GM12878 (cell line): ENCODE measurements around the gene NAV1. TPM values are rescaled to one million over a fixed set of nuclear protein-coding genes. Genes with fewer than 3 reads are reported as not detected.

Experiments used
- ATAC-seq: fragments of 200-7000 bp; cut with Tn5 transposase; 3 replicates; pipeline ENCODE4 v1.9.1; 2020; ENCODE audit warnings: mild to moderate bottlenecking, moderate library complexity
- BruUV-seq: library from RNA; stranded (reverse); fragments of 400-500 nt; replicated peaks from 2 replicates; lab custom pipeline; 2021; lab: Mats Ljungman, UMichigan
- CTCF ChIA-PET: fragments of 300-600 bp; sonication (Branson Sonifier 250); formaldehyde crosslinking; extraction: SDS; loops from one replicate; lab custom pipeline; 2021; ENCODE audit warnings: inconsistent platforms; lab: Yijun Ruan, JAX
- POLR2A ChIA-PET: fragments of 350-600 bp; formaldehyde crosslinking; extraction: SDS; loops from one replicate; lab custom pipeline; 2021; ENCODE audit warnings: inconsistent platforms; lab: Charles Lee
- RAD21 ChIA-PET: fragments of 300-600 bp; sonication (Branson Sonifier 250); formaldehyde crosslinking; loops from one replicate; lab custom pipeline; 2023; ENCODE audit warnings: antibody characterized with exemption; ENCODE audit not compliant: unreplicated experiment; lab: Charles Lee
- SMC1A ChIA-PET: fragments of 300-600 bp; sonication (Branson Sonifier 250); formaldehyde crosslinking; loops from one replicate; lab custom pipeline; 2023; ENCODE audit not compliant: unreplicated experiment, uncharacterized antibody; lab: Charles Lee
- DNase-seq: peaks from one replicate; pipeline ENCODE4 v3.0.0-alpha.2; 2011; ENCODE audit warnings: low read depth, low spot score
- FAIRE-seq: peaks from 3 replicates; lab custom pipeline; 2011; peaks lifted over from hg19 to GRCh38; lab: Jason Lieb, UNC
- H2AFZ ChIP-seq: 2 replicates; pipeline ENCODE4 v1.6.0; 2011; ENCODE audit warnings: low read depth, low read length, control low read depth; ENCODE audit not compliant: control insufficient read depth
- H3K27ac ChIP-seq: 2 replicates; pipeline ENCODE4 v1.5.1; 2011; ENCODE audit warnings: control low read depth; ENCODE audit not compliant: control insufficient read depth, insufficient read depth
- H3K27me3 ChIP-seq, 2 experiments: replicated peaks in 1 of 2; 2 replicates each; pipeline versions ENCODE4 v1.6.0 to v1.6.1; 2011; ENCODE audit warnings: low read length in 1 of 2; ENCODE audit not compliant: control insufficient read depth in 2 of 2, insufficient read depth in 2 of 2
- H3K36me3 ChIP-seq, 2 experiments: 2 replicates each; pipeline ENCODE4 v1.5.1; 2011; ENCODE audit warnings: low read length in 1 of 2; ENCODE audit not compliant: control insufficient read depth in 2 of 2, insufficient read depth in 2 of 2
- H3K4me1 ChIP-seq: 2 replicates; pipeline ENCODE4 v1.6.1; 2011; ENCODE audit warnings: mild to moderate bottlenecking, low read length, moderate library complexity, mixed read lengths; ENCODE audit not compliant: control insufficient read depth, insufficient read depth
- H3K4me2 ChIP-seq: 2 replicates; pipeline ENCODE4 v1.6.0; 2011; ENCODE audit warnings: control low read depth; ENCODE audit not compliant: control insufficient read depth, insufficient read depth
- H3K4me3 ChIP-seq: fragments of 200-600 bp; sonication (generic); 2 replicates; pipeline ENCODE4 v1.5.1; 2016
- H3K79me2 ChIP-seq: 2 replicates; pipeline ENCODE4 v1.6.0; 2011; ENCODE audit warnings: low read length; ENCODE audit not compliant: control insufficient read depth, insufficient read depth
- H3K9ac ChIP-seq: 2 replicates; pipeline ENCODE4 v1.8.0; 2011; ENCODE audit warnings: low read length, control low read depth, mixed read lengths; ENCODE audit not compliant: control insufficient read depth, insufficient read depth
- H3K9me3 ChIP-seq: replicated peaks from 3 replicates; pipeline ENCODE4 v1.5.1; 2011; ENCODE audit warnings: mild to moderate bottlenecking, low read length; ENCODE audit not compliant: control insufficient read depth, insufficient read depth
- H4K20me1 ChIP-seq: 2 replicates; pipeline ENCODE4 v1.6.0; 2011; ENCODE audit not compliant: control insufficient read depth, insufficient read depth
- CREB1 ChIP-seq: IDR thresholded peaks from 2 replicates; pipeline ENCODE4 v1.6.1; 2012; ENCODE audit warnings: low read depth, mild to moderate bottlenecking, inconsistent platforms
- EP300 ChIP-seq, 2 experiments: fragments of 150-350 bp in 1 of 2; IDR thresholded peaks; 2 replicates each; pipeline ENCODE4 v1.6.1; 2011 to 2012; ENCODE audit warnings: low read depth in 2 of 2, low read length in 2 of 2, borderline replicate concordance in 1 of 2, improper control_type of control experiment in 1 of 2, inconsistent platforms in 1 of 2; ENCODE audit not compliant: control insufficient read depth in 1 of 2
- ESRRA ChIP-seq: IDR thresholded peaks from 2 replicates; pipeline ENCODE4 v1.6.1; 2012; ENCODE audit warnings: mild to moderate bottlenecking, low read length, improper control_type of control experiment
- EZH2 ChIP-seq: IDR thresholded peaks from 2 replicates; pipeline ENCODE4 v1.6.1; 2012; ENCODE audit warnings: low read depth, mild to moderate bottlenecking, control low read depth, inconsistent platforms, low read length, borderline replicate concordance; ENCODE audit not compliant: control insufficient read depth
- HDAC2 ChIP-seq: fragments of 200-600 bp; sonication (generic); IDR thresholded peaks from 2 replicates; pipeline ENCODE4 v1.6.1; 2017
- MYB ChIP-seq: fragments of 150-350 bp; IDR thresholded peaks from 2 replicates; pipeline ENCODE4 v1.6.1; 2014; ENCODE audit warnings: mild to moderate bottlenecking, low read depth, low read length, borderline replicate concordance
- MYC ChIP-seq: IDR thresholded peaks from 2 replicates; pipeline ENCODE4 v1.6.1; 2011; ENCODE audit warnings: mild to moderate bottlenecking, low read length, moderate library complexity, inconsistent platforms; ENCODE audit not compliant: insufficient read depth, insufficient replicate concordance, insufficient read length, severe bottlenecking
- NFXL1 ChIP-seq: fragments of 450-650 bp; IDR thresholded peaks from 2 replicates; pipeline ENCODE4 v1.6.1; 2017; ENCODE audit warnings: antibody characterized with exemption, mild to moderate bottlenecking, borderline replicate concordance
- NFYA ChIP-seq: IDR thresholded peaks from 2 replicates; pipeline ENCODE4 v1.6.1; 2011; ENCODE audit warnings: low read depth, mild to moderate bottlenecking, low read length, improper control_type of control experiment, borderline replicate concordance
- RCOR1 ChIP-seq: conservative IDR thresholded peaks from 2 replicates; pipeline ENCODE4 v1.6.1; 2012; ENCODE audit warnings: low read depth, low read length, improper control_type of control experiment
- RFX5 ChIP-seq: IDR thresholded peaks from 2 replicates; pipeline ENCODE4 v1.6.1; 2011; ENCODE audit warnings: low read depth, low read length, improper control_type of control experiment
- SMC3 ChIP-seq: IDR thresholded peaks from 2 replicates; pipeline ENCODE4 v1.6.1; 2011; ENCODE audit warnings: low read length, improper control_type of control experiment, borderline replicate concordance
- WGBS: methylation state at CpG from one replicate; pipeline ENCODE4 v1.1.6; 2016; ENCODE audit warnings: low lambda C conversion rate; ENCODE audit not compliant: insufficient replicate concordance, insufficient coverage; ENCODE audit errors: missing lambda C conversion rate; 5-methylcytosine and 5-hydroxymethylcytosine counted together
- in situ Hi-C: fragments of 300-500 bp; cut with MboI; formaldehyde crosslinking; loops from 9 replicates; pipeline ENCODE4 v1.14.3; 2018; ENCODE audit warnings: mixed read lengths
- intact Hi-C: fragments of 100-400 bp; cut with micrococcal nuclease; formaldehyde crosslinking; loops from one replicate; pipeline ENCODE4 v1.14.2; 2022; ENCODE audit not compliant: unreplicated experiment
- polyA plus RNA-seq, 11 experiments: library from polyadenylated mRNA; depleted of rRNA in 4 of 11; unstranded in 6 of 11; stranded (reverse) in 5 of 11; fragments of >200 nt; fragmentation: Nextera tagmentation in 4 of 11; fragmentation: Illumina TruSeq in 1 of 11; extraction: Ambion mirVana in 4 of 11; extraction: Trizol in 1 of 11; gene quantifications; 1 replicate in 1 of 11; 2 replicates in 10 of 11; pipeline versions ENCODE4 v1.2.1 to v1.2.3, GENCODE V29; 2011 to 2016; ENCODE audit warnings: inconsistent platforms in 2 of 11, missing spikeins in 2 of 11, low read depth in 1 of 11
- total RNA-seq, 4 experiments: library from RNA; depleted of rRNA in 3 of 4; stranded (reverse); fragments of >200 nt in 3 of 4; fragmentation: Illumina TruSeq in 1 of 4; extraction: Trizol in 1 of 4; gene quantifications; 2 replicates each; pipeline versions ENCODE4 v1.2.1 to v1.2.3, GENCODE V29; 2013 to 2021
- TF ChIP-seq, protein P1 (sequence below): IDR thresholded peaks from 2 replicates; pipeline ENCODE4 v1.6.1; 2012; ENCODE audit warnings: low read depth, low read length, improper control_type of control experiment

The NAV1 gene
- total and polyA plus RNA-seq, 10 of the 15 experiments (the other 5 are each of a cell fraction or from before 2014, with no cell fraction given) = 0.04 to 1.3 (median 0.36) TPM

DNA sequence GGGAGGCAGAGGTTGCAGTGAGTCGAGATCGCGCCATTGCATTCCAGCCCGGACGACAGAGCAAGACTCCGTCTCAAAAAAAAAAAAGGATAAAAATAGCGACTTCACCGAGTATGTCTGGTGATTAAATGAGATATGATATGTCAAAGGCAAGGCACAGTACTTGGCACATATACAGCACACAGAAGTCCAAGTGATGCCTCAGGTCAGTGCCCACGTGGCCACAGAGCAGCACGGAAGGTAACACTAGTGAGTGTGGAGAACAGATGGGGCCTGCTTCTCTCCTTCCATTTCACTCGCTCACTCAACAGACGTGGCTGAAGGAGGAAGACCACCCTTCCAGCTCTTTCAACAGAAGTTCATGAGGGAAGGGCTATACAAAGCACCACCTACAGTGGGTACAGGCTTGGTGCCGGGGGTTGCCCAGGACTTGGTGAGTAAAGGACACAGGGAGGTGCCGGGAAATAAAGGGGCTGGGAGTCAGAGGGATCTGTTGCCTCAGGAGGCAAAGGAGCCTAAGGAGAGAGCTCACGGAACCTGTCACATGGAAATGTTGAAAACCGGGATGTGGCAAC lies 40.9 kb upstream of the NAV1 start:
- Histone ChIP-seq H3K9ac (no peak overlapping the region), H3K4me2 (no peak overlapping the region), H2AFZ (no peak overlapping the region), H3K79me2 (peaks cover 2% of the 10 kb centered on the region), H3K36me3 (peaks cover 11 to 16% of the 10 kb centered on the region in 2 experiments; a peak in 3 of 4 replicates), H4K20me1 (no peaks in the 10 kb centered on the region), H3K4me3 (no peak overlapping the region), H3K4me1 (no peaks in the 10 kb centered on the region), H3K27me3 (no peaks in the 10 kb centered on the region), H3K9me3 (no peaks in the 10 kb centered on the region; the same call in 2 of the 3 replicates), H3K27ac (no peak overlapping the region)
- BruUV-seq = no TSS peak
- no peak for TF ChIP-seq RFX5
- no peak for TF ChIP-seq SMC3
- TF ChIP-seq HDAC2 = no peak
- no peak for TF ChIP-seq MYB
- TF ChIP-seq ESRRA = no peak
- FAIRE-seq (no peak), DNase-seq (no peak), ATAC-seq (no peak)
- in situ Hi-C loops = no loop called here
- RAD21 ChIA-PET = interaction anchor here (1.0 to 1.3 kb wide), 2 partner anchors 15 to 50 kb away, joined by 3 to 4 read pairs; no protein-coding TSS in a partner anchor
- intact Hi-C loops = no loop called here
- CTCF ChIA-PET = interaction anchor here (1.0 to 13.1 kb wide), 5 partner anchors 10 to 638 kb away, joined by 3 to 198 read pairs (median 3); no protein-coding TSS in a partner anchor
- POLR2A ChIA-PET = no interaction called here
- SMC1A ChIA-PET = interaction anchor here (1.5 to 7.2 kb wide), 3 partner anchors 7 to 16 kb away, joined by 5 to 56 read pairs (median 10); no protein-coding TSS in a partner anchor
- WGBS = 94% methylated on average over 16 of the region's 16 CpGs

DNA sequence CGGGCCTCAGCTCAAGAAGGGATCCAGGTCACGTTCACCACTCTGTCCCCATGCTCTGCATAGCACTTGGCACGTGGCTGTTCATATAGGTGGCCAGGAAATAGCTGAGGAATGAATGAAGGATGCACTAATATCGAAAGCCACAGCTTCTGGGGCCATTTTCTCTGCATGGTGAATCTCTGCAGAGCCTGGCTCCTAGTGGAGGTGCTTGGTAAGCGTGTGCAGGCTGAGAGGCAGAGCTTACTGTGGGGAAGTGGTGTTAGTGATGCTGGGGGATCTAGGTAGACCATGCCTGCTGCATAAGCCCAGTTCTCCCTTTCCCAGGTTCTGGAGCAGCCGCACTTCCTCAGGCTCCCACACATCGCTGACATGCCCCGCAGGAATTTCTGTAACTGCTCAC lies 40.3 kb upstream of the NAV1 start:
- H3K27me3 ChIP-seq = no peaks in the 10 kb centered on the region
- intact Hi-C loops (no loop called here), in situ Hi-C loops (no loop called here)
- H3K36me3 ChIP-seq = peaks cover 11 to 15% of the 10 kb centered on the region in 2 experiments; a peak in 3 of 4 replicates
- H3K9me3 ChIP-seq = no peaks in the 10 kb centered on the region; the same call in 2 of the 3 replicates
- TF ChIP-seq NFYA = no peak
- no peak for TF ChIP-seq EZH2
- TF ChIP-seq MYC = no peak
- TF ChIP-seq SMC3 = no peak
- no peak for TF ChIP-seq NFXL1
- TF ChIP-seq, protein P1, sequence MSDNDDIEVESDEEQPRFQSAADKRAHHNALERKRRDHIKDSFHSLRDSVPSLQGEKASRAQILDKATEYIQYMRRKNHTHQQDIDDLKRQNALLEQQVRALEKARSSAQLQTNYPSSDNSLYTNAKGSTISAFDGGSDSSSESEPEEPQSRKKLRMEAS = no peak
- no peak for TF ChIP-seq CREB1
- TF ChIP-seq RCOR1 = no peak
- TF ChIP-seq EP300 (IDR thresholded peaks at IDR 0.05; ENCODE audit: borderline replicate concordance in 1 of 2, control insufficient read depth in 1 of 2, low read depth in 2 of 2, low read length in 2 of 2) = no peak
- no peaks in the 10 kb centered on the region for H4K20me1 ChIP-seq
- BruUV-seq = no TSS peak
- ChIA-PET POLR2A (no interaction called here), CTCF (interaction anchor here (1.1 to 13.1 kb wide), 4 partner anchors 9 to 637 kb away, joined by 3 to 198 read pairs (median 74); no protein-coding TSS in a partner anchor), RAD21 (interaction anchor here (1.0 to 1.3 kb wide), 2 partner anchors 16 to 50 kb away, joined by 3 to 4 read pairs; no protein-coding TSS in a partner anchor), SMC1A (interaction anchor here (1.5 to 7.2 kb wide), 3 partner anchors 7 to 17 kb away, joined by 5 to 56 read pairs (median 10); no protein-coding TSS in a partner anchor)
- H3K79me2 ChIP-seq = peaks cover 2% of the 10 kb centered on the region
- H3K4me2 ChIP-seq = no peak overlapping the region
- no peak overlapping the region for H3K9ac ChIP-seq
- WGBS = 80% methylated on average over 8 of the region's 8 CpGs
- H3K4me3 ChIP-seq = no peak overlapping the region
- no peaks in the 10 kb centered on the region for H3K4me1 ChIP-seq
- no peak overlapping the region for H2AFZ ChIP-seq
- ATAC-seq (peak; percentile 42), DNase-seq (no peak), FAIRE-seq (no peak)
- no peak overlapping the region for H3K27ac ChIP-seq
